Cortex of kidney (tissue), 1 donor: ENCODE results near the gene OMD.

Experiments
- DNase-seq: peaks from one replicate; lab custom pipeline; 2025; lab: John Stamatoyannopoulos, UW

The OMD gene, protein sequence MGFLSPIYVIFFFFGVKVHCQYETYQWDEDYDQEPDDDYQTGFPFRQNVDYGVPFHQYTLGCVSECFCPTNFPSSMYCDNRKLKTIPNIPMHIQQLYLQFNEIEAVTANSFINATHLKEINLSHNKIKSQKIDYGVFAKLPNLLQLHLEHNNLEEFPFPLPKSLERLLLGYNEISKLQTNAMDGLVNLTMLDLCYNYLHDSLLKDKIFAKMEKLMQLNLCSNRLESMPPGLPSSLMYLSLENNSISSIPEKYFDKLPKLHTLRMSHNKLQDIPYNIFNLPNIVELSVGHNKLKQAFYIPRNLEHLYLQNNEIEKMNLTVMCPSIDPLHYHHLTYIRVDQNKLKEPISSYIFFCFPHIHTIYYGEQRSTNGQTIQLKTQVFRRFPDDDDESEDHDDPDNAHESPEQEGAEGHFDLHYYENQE

DNA sequence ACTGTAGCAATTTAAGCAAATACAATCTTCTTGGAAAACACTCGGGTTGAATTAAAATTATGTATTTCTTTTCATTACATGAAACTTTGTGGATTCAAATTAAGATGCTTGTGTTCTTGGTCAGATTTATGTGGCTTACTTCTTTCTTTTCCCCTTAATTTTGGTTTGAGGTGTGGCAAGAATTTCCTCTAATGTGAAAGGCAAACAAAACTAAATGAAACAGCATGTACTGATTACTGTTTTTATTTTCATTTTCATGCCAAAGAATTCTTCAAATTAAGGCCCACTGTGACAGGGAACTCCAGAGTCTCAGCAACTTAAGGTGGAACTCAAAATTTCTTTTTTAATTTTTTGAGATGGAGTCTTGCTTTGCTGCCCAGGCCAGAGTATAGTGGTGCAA lies at the start of gene OMD:
OMD (minus strand) TSS at position 132 of the 400 bp plus-strand sequence. CDS start 6,913 bp downstream, outside the sequence.
- DNase-seq = no peak

DNA sequence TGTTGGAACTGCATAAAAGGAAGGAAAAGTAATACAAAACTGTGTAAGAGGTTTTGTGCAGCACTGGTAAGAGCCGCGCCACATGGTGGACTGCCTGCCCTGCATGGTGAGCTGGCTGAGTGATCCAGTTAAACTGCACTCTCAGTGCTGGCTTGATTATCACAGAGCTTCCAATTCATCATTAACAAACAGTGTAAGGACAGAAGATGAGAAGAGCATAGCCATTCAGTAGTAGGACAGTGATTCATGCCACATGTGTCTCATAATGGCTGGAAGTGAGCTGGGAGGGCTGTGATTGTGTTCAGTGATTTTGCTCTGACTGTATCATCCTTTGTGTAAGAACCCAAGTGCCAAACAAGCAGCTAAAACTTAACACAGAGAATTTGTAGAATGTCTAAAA lies 43.9 kb upstream of the OMD start:
- no peak for DNase-seq

DNA sequence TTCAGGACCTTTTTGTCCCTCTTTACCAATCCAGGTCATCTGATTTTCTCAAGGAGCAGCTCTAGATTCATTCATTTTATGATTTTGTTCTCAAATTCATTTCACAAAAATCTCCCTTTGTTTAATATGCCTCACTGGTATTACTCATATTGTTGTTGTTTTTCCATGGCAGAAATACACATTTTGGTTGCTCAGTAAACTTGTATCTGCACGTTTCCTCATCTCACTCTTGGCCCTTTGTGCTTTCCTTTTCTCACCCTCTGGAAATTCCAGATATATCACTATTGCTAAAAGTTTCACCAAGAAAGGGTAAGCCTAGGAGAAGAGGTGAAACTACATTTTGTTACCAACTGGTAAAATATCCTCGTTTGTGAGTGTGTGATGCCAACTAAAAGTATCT lies 43.2 kb upstream of the OMD start:
- no peak for DNase-seq

DNA sequence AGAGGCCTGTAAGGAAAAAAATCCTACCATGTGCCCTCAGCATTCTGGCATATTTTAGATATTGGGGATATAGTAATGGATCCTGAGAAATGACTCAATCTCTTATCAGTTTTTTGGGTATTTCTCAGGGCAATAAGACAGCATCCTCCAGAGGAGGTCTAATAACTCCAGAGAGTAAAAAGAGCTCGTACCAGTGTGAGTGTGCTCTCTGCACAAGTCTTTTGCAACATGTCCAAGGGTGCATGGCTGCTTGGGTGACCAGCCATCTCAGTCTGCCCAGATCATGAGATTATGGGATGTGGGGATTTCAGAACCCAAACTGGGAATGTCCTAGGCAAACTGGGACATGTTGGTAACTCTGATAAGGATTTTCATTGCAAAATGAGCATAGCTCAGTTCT lies 42.8 kb upstream of the OMD start:
- no peak for DNase-seq

DNA sequence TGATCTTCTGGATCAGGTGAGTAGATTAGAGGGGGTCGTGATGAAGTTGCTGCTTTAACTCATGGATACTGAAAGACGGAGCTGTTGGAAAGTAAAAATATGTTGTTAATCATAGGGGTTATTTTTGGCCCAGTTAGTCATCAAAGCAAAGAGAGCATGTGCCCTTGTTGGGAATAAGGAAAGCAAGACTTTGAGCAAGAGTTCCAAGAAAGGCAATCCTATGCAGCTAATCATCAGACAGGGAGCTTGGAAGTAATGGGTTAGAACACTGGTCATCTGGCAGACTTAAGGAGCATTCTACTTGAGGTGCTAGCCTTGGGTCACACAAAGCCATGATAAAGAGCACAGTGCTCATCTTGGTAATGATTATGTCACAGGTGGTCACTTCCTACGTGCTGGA lies 39.7 kb upstream of the OMD start:
- DNase-seq = no peak

DNA sequence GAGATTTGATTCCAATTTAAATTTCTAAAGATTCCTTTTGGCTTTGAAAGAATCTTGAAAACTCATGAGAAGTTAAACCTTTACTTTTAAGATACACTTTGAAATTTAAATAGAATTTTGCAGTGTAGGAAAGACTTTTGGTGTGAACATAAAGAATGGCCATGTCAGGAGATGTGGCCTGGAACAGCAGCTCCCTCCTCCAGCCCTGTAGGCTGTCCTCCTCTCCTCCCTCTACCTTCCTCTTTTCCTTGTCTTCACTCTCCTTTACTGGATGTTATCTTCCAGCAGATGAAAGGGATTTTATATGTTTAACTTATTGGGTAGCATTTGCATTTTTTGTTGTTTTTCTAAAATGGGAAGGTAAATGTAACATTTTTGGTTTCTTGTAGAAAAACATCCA lies 39.1 kb upstream of the OMD start:
- no peak for DNase-seq

DNA sequence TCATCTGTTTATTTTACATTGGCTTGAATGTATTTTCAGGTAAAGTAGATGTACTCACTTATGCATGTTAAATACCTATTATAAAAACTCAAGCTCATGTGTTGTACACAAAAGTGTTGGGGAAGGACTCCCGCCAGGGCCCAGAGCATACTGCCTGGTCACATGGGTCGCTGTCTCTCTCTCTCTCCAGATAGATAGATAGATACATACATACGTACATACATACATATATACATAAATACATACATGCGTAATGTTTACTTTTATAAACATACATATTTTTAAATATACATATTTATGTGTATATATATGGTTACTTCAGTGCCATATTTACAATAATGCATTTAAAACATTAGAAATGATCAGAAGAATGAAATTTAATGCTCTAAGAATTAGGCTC lies 33.3 kb upstream of the OMD start:
- no peak for DNase-seq

DNA sequence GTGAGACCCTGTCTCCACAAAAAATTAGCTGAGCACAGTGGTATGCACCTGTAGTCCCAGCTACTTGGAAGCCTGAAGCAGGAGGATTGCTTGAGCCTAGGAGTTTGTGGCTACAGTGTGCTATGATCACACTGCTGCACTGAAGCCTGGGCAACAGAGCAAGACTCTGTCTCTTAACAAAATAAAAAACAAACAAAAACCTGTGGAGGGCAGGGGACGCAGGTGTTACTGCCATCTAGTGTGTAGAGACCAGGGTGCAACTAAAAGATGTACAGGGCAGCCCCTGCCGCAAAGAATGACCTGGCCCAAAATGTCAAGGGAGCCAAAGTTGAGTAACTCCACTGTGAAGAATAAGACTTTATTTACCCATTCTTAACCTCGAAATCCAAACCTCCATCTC lies 30.9 kb upstream of the OMD start:
- DNase-seq = no peak

DNA sequence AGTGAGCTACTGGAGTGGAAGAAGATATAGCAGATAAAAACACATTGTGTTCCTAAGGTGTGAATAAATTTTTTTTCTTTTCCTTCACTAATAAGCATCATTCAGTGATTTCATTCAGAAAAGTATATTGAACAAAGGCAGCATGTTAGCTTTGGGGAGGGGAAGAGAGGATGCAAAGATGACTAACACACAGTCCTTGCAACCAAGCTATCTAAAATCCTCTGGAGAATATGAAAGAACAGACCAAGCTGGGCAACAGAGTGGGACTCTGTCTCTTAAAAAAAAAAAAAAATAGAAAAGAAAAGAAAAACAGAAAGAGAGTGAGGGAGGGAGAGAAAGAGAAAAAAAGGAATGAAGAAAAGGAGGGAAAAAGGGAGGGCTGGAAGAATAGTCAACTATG lies 22.3 kb upstream of the OMD start:
- DNase-seq = no peak

DNA sequence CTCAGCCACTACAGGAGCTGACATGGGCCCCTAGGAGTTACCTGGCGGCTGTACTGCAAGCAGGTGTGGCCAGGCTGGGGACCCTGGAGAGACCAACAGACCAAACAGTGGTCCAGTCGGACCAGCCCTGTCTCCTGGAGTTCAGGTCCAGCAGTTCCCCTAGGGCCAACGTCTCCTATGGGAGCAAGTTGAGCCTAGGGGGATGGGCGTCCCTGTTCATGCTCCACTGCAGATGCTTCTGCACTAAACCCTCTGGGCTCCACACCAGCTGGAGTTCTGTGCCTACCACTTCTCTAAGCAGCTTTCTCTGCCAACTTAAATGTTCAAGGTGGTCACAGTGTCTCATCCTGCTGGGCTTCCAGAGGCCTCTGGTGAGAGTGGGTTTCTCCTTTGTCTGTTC lies 20.6 kb upstream of the OMD start:
- no peak for DNase-seq

DNA sequence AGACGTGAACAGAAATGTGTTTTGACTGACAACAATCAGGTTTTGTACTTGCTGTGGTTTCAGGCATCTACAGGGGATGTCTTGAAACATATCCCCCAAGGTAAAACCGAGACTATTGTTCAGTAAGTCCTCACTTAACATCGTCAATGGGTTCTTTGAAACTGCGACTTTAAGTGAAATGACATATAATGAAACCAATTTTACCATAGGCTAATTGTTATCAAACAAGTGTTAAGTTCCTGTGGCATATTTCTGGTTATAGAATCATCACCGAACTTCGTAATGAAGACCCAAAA lies 16.4 kb upstream of the OMD start:
- DNase-seq = no peak

DNA sequence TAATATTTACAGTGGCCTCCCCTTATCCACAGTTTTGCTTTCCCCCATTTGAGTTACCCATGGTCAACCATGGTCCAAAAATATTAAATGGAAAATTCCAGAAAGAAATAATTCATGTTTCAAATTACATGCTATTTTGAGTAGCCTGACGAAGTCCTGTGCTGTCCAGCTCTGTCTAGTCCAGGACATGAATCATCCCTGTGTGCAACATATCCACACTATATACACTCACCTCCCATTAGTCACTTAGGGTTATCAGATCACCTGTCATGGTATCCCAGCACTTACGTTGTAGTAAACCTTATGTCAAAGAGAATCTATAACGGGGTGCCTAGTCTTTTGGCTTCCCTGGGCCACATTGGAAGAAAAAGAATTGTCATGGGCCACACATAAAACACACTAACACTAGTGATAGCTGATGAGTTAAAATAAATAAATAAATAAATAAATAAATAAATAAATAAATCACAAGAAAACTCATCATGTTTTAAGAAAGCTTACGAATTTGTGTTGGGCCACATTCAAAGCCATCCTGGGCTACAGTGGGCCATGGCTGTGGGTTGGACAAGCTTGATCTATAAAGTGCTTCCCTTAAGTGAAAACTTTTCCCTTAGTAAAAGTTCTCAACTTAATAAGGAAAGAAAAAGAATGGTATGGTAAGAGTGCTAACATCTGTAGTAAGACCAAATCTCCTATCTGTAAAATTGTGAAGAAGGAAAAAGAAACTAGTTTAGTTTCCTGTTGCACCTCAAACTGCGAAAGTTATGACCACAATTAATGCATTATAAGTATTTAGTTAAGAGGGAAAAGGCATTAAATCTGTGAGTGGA lies 15.9 kb upstream of the OMD start:
- no peak for DNase-seq

DNA sequence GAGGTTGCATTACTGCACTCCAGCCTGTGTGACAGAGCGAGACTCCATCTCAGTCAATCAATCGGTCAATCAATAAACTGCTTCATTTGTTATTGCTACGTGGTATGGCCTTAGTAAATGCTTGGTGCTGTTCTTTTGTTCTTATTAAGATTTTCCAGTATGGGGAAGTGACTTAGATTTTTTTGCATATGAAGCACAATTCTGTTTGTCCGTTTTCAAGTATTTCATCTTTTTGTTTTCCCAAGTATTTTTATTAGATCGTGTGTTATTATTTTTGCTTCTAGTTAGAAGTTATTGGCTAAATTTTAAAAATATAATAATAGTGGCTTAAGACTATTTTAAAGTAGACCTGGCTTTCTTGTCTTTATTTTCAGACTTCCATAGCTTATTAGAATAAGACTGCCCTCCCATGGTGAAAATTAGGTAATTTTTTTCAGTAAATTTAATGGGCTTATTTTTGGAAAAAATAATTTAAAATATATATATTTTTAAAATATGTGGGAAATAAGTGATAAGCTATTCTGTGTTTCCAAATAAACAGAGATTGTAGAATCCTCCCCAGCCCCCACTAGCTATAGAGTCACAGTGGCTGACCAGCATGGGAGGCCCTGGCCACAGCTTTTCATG lies 14.7 kb upstream of the OMD start:
- DNase-seq = no peak

DNA sequence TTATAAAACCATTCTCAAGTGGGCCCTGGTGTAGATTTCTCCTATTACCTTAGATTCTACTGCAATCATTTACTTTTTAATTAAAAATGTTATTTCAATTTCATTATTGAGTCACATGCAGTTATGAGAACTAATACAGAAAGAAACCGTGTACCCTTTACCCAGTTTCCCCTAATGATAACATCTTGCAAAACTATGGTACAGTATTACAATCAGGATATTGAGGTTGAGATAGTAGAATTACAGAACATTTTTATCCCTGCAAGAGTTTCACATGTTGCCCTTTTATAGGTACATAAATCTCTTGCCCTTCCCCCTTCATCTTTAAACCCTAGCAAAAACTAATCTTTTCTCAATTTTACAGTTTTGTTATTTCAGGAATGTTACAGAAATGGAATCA lies 11.0 kb upstream of the OMD start:
- no peak for DNase-seq

DNA sequence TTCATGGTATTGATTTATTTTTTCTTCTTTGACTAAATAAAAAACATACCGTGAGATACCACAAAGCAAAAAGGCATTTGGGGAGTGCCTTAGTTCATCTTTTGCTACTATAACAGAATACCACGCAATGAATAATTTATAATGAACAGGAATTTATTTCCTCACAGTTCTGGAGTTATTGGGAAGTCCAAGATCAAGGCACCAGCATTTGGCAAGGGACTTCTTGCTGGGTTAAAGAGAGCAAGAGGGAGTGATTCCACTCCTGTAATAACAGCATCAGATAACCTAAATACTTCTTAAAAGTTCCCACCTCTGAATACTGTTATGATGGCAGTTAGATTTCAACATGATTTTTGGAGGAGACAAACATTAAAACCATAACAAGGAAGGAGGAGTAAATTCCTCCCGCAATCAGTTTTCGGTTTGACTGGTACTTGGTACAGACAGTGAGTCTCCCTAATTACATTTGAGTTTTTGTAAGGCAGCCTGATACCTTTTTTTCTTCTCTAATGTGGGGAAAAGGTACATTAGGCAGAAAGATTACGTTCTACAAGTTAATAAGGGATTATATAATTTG lies 8.8 kb upstream of the OMD start:
- no peak for DNase-seq

DNA sequence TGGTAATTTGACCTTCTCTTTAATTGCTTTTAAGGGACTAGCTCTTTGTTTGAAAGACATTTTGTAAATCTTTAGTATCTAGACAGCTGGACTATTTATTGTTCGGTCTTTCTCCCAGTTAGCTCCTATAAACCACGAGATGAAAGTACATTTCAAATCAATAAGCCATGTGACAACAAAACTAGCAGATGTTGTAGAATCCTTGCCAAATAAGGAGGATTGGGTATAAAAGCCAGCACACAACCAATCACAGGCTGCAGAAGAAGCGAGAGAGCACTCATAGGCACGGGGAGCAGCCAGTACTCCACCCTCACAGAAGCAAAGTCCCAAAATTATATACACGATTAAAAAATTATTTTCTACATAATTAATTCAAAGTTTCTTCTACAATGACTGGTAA lies 8.1 kb upstream of the OMD start:
- no peak for DNase-seq

DNA sequence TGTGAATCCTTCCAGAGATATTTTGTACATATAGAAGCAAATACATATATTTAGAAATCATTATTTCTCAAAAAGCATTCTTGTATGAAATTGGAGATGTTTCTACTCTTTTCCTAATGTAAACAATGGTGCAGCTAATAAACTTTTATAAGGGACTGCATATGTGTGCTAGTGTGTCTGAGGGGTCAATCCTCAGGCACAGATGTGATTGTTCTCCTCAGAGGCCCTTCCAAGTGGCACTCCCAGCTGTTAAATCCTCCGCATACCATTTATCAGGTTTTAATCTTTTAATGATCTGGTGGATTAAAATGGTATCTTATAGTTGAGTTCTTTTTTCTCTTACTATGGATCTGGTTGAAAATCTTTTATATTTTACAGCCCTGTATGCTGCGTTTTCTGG lies 5.6 kb upstream of the OMD start:
- DNase-seq = no peak

DNA sequence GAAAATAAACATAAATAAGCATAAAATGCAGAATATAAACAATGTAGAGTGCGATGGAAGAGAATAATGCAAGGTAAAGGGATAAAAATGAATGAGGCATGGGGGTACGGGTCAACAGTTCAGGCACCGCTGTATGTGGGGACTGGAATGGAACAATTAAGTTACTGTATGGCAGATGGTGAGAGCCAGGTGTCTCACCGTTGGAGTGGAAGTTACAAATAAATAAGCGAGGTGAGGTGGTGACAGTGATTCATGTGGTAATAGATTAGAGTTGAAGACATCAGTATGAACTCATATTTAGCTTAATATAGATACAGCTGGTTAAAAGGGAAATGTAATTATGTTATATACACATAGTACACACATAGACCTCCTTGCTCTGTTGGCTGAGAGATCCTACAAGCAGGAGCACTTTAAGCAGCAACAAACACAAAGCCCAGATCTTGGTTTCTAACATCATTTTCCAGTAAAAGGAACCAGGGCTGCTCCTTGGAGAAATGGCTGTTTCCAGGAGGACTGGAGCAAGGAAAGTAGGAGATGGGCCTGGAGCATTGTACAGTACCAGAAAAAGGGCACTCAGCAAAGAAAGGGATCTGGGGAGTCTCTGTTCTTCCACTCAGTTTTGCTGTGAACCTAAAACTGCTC lies 2.4 kb upstream of the OMD start:
- DNase-seq = no peak

DNA sequence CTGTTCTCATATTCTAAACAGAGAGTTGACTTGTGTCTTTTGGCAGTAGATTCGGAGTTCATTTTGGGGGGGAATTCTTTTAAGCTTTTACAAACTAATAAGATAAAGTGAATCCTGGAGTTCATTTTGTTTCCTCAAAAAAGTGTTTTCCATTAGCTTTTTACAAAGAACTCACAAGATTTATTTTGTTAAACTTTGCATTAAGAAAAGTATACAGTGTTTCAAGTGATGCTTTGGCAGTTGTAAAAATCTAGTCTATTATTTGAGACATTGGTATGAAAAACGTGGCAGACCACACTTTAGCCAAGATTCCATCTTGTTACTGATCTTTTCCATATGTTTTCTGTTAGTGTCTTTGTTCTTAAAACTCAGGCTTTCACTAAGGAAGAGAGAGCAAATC lies 1.2 kb upstream of the OMD start:
- no peak for DNase-seq

DNA sequence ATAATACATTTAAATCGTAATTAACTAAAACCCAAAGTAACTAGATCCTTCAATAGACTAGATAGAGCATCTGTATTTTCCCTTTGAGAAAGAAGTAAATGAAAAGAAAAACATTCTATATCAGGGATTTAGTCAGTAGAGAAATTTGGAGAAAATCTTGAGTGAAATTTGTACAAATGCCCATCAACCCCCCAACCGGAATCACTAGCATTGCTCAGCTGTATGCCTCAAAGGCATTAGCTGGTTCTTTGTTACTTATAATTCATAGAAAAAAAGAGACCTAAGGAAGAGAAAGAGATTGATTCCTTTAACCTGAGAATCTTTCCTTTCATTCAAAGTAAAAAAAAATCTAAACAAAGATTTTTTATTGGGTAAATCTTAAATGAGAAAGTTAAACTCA lies 659 bp downstream of the OMD start:
- no peak for DNase-seq

DNA sequence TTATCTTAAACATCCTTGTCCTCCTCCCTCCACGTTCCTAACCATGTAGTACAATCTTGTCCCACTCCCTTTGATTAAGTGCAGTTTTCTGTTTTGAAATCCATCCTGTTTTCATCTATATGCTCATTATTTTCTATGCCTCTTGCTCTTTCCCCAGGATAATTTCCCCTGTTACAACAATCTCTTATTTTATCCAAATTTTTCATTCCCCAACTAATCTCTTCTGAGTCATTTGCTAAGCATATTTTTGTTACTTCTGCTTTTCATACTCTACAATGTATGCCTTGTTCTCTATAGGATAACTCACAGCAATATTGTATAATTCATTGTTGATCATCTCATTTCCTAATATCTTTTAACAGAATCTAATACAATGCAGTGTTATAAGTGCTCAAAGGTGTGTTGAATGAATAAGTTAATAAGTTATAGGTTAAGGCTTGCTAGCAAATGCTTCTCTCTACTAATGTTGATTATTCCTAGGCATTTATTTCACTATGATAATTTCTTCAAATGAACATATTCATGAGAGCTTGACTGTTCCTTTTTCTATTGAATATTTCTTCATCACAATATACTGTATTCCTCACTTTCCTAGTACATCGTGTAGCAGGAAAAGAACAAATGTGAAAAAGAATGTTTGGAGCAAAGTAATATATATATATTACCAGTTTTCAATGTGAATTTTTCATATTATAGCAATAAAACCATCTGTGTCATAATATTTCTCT lies 1.5 kb downstream of the OMD start:
- DNase-seq = no peak

DNA sequence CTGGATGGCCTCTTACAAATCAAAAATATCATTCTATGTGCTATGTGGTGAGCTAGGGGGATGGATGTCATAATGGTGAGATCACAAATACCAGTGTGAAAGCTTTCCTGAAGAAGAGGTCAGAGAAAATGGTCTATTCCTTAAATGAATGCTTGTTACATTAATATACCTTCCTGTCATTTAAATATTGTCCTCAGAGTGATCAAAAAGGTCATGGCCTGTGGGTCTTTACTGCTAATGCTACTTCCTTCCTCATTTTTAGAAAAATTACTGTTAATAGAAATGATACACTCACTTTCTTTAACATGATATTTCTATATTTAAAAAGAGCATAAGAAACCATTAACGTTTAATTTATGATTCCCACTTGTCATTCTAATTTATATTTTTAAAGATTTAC lies 9.7 kb downstream of the OMD start:
- DNase-seq = no peak
